Aorta (tissue), 5 donors: ENCODE measurements around the gene KIF11. TPM values are rescaled to one million over a fixed set of nuclear protein-coding genes. Genes with fewer than 3 reads are reported as not detected.

ENCODE experiments used
- ATAC-seq: fragments of 200-7000 bp; cut with Tn5 transposase; one replicate; pipeline ENCODE4 v1.9.1; 2022; ENCODE audit warnings: moderate library complexity; ENCODE audit not compliant: low FRiP score
- DNase-seq, 2 donors: peaks; one replicate each; pipeline ENCODE4 v3.0.0-alpha.2; 2020
- H3K27ac ChIP-seq, 2 donors: one replicate each; pipeline ENCODE4 v1.5.1; 2013; ENCODE audit warnings: low read length in 2 of 2, mild to moderate bottlenecking in 2 of 2, moderate library complexity in 2 of 2, control low read depth in 1 of 2, inconsistent platforms in 1 of 2, low read depth in 1 of 2
- H3K27me3 ChIP-seq, 2 donors: one replicate each; pipeline ENCODE4 v1.6.1; 2013; ENCODE audit warnings: control low read depth in 1 of 2, low read length in 1 of 2, mild to moderate bottlenecking in 1 of 2, moderate library complexity in 1 of 2; ENCODE audit not compliant: insufficient read depth in 2 of 2, control insufficient read depth in 1 of 2
- H3K36me3 ChIP-seq, 2 donors: one replicate each; pipeline ENCODE4 v1.6.1; 2013; ENCODE audit warnings: control low read depth in 1 of 2, low read length in 1 of 2, mild to moderate bottlenecking in 1 of 2; ENCODE audit not compliant: insufficient read depth in 2 of 2, control insufficient read depth in 1 of 2
- H3K4me1 ChIP-seq, 2 donors: one replicate each; pipeline ENCODE4 v1.6.1; 2013; ENCODE audit warnings: low read length in 2 of 2, control low read depth in 1 of 2, mild to moderate bottlenecking in 1 of 2, moderate library complexity in 1 of 2; ENCODE audit not compliant: insufficient read depth in 2 of 2, control insufficient read depth in 1 of 2
- H3K4me3 ChIP-seq, 2 donors: one replicate each; pipeline ENCODE4 v1.5.1; 2013; ENCODE audit warnings: low read length in 2 of 2, control low read depth in 1 of 2, mild to moderate bottlenecking in 1 of 2
- H3K9me3 ChIP-seq: one replicate; pipeline ENCODE4 v1.6.1; 2013; ENCODE audit warnings: mild to moderate bottlenecking, low read length; ENCODE audit not compliant: control insufficient read depth
- WGBS, 2 donors: extraction: QIAGEN DNeasy Blood & Tissue Kit; methylation state at CpG; one replicate each; pipeline ENCODE4 v1.1.7; 2013; 5-methylcytosine and 5-hydroxymethylcytosine counted together
- intact Hi-C, 2 donors: fragments of 100-400 bp; cut with DNase I; formaldehyde crosslinking; loops; one replicate each; pipeline versions ENCODE4 v1.14.2 to v1.15.0; 2022
- polyA plus RNA-seq, 2 donors: library from polyadenylated mRNA; stranded (reverse); fragments of 200-250 nt; gene quantifications; one replicate each; pipeline ENCODE4 v1.2.3, GENCODE V29; 2013
- total RNA-seq, 2 donors: library from RNA; stranded (reverse); fragmentation: NEBNext Ultra II Directional; extraction: Animal tissue kit (Norgen Biotek cat#: 25700); gene quantifications; one replicate each; pipeline ENCODE4 v1.2.1, GENCODE V29; 2021
- donor health status: healthy with polysubstance abuse.
- donor health status: Bipolar disorder and iron deficiency.
- donor health status: DM: no; HTN: no; CAD: no.
- donor health status: DM: no; HTN: no; CAD: no.
- donor health status: DM: yes; HTN: yes; CAD: no.

The KIF11 gene
- total and polyA plus RNA-seq, 4 donors, result 0.23 to 1.7 (median 0.76) TPM

DNA sequence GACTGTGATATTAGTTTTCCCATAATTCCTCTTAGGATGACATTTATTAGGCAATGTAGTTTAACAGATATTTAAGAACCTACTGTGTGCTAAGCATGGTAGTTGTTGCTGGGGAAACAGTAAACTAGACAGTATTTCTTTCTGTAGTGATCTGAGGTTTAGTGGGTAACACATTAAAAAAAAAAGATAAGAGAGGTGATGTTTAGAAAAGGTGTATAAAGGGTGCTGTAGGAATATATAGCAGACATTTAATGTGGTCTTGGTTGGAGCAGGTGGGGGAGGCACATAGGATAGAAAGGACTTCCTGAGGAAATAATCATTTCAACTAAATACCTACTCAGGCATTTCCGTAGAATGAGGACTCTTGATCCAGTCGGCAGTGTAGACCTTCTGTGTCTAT is 11.9 kb downstream of the KIF11 start:
- Histone ChIP-seq H3K27me3 (no peaks in the 10 kb centered on the region), H3K36me3 (no peaks in the 10 kb centered on the region), H3K27ac (no peak overlapping the region), H3K4me1 (no peaks in the 10 kb centered on the region), H3K4me3 (no peak overlapping the region), H3K9me3 (no peaks in the 10 kb centered on the region)
- DNase-seq, result no peak
- ATAC-seq, result no peak
- 93 to 100% methylated on average over 2 of the region's 2 CpGs for WGBS, 2 donors
- intact Hi-C loops, result no loop called here

DNA sequence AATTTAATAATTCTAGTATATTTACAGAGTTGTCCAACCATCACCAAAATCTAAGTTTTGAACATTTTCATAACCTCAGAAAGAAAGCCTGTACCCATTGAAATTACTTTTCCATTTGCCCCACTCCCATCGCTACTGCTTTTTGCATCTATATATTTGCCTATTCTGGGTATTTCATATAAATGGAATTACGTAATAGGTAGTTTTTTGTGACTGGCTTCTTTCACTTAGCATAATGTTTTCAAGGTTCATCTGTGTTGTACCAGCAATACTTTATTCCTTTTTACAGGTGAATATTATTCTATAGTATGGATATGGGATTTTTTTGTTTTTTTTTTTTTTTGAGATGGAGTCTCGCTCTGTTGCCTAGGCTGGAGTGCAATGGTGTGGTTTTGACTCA is 22.6 kb downstream of the KIF11 start:
- no peaks in the 10 kb centered on the region for H3K36me3 ChIP-seq
- no peak overlapping the region for H3K27ac ChIP-seq
- ATAC-seq (no peak), DNase-seq (no peak)
- no peaks in the 10 kb centered on the region for H3K4me1 ChIP-seq
- H3K4me3 ChIP-seq, result no peak overlapping the region
- H3K27me3 ChIP-seq, result no peaks in the 10 kb centered on the region
- intact Hi-C loops, result no loop called here
- 98 to 99% methylated on average over 3 of the region's 3 CpGs for WGBS, 2 donors
- H3K9me3 ChIP-seq, result no peaks in the 10 kb centered on the region

DNA sequence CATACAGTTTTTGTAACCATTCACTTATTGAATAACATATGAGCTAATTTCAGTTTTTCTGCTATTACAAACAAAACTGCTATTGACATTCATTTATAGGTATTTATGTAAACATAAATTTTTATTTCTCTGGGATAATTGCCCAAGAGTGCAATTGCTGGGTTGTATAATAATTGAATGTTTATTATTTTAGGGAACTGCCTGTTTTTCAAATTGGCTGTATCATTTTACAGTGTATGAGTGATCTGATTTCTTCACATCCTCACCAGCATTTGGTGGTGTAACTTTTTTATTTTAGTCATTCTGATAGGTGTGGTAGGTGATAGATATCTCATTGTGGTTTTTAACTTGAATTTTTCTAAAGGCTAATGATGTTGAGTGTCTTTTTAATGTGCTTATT is 26.4 kb downstream of the KIF11 start:
- no peak overlapping the region for H3K27ac ChIP-seq
- no peaks in the 10 kb centered on the region for H3K27me3 ChIP-seq
- DNase-seq (no peak), ATAC-seq (no peak)
- H3K36me3 ChIP-seq, result no peaks in the 10 kb centered on the region
- no peak overlapping the region for H3K4me3 ChIP-seq
- no peaks in the 10 kb centered on the region for H3K9me3 ChIP-seq
- H3K4me1 ChIP-seq, result no peaks in the 10 kb centered on the region
- intact Hi-C loops, result no loop called here

GRCh38 chr10:92627845-92628480 is 35.0 kb downstream of the KIF11 start:
- 78 to 79% methylated on average over 2 of the region's 2 CpGs for whole genome bisulfite sequencing, 2 donors
- intact Hi-C loops, result no loop called here
- Histone ChIP-seq H3K27me3 (no peaks in the 10 kb centered on the region), H3K9me3 (no peaks in the 10 kb centered on the region), H3K4me3 (no peak overlapping the region), H3K4me1 (no peaks in the 10 kb centered on the region), H3K27ac (no peak overlapping the region), H3K36me3 (no peaks in the 10 kb centered on the region)
- DNase-seq (no peak), ATAC-seq (no peak)

DNA sequence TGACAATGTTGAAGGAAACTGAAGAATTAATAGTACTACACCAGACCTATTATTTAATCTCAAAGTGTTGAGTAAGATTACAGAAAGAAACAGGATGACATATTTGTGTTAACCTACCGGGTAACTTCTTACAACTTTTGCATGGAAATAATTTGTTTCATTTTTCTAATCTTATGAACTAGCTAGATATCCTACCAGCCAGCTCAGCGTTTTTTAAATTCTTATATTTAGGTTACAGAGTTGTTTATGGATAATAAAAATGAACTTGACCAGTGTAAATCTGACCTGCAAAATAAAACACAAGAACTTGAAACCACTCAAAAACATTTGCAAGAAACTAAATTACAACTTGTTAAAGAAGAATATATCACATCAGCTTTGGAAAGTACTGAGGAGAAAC is 37.0 kb downstream of the KIF11 start:
- Histone ChIP-seq H3K4me1 (no peaks in the 10 kb centered on the region), H3K27ac (no peak overlapping the region), H3K27me3 (no peaks in the 10 kb centered on the region), H3K36me3 (no peaks in the 10 kb centered on the region), H3K9me3 (no peaks in the 10 kb centered on the region), H3K4me3 (no peak overlapping the region)
- WGBS, 2 donors, result 84 to 87% methylated on average over 2 of the region's 2 CpGs
- DNase-seq, result no peak
- intact Hi-C loops, result no loop called here
- ATAC-seq, result no peak

GRCh38 chr10:92638037-92638436 is 45.1 kb downstream of the KIF11 start:
- no peaks in the 10 kb centered on the region for H3K4me1 ChIP-seq
- ATAC-seq (no peak), DNase-seq (no peak)
- no peak overlapping the region for H3K27ac ChIP-seq
- H3K27me3 ChIP-seq, result no peaks in the 10 kb centered on the region
- no peaks in the 10 kb centered on the region for H3K36me3 ChIP-seq
- H3K4me3 ChIP-seq, result no peak overlapping the region
- intact Hi-C loops, result no loop called here
- no peaks in the 10 kb centered on the region for H3K9me3 ChIP-seq

- Histone ChIP-seq H3K27me3 (no peaks in the 10 kb centered on the region), H3K4me1 (no peaks in the 10 kb centered on the region), H3K9me3 (no peaks in the 10 kb centered on the region), H3K4me3 (no peak overlapping the region), H3K36me3 (no peaks in the 10 kb centered on the region), H3K27ac (no peak overlapping the region)
- ATAC-seq (no peak), DNase-seq (no peak)
- intact Hi-C loops, result no loop called here
- 86 to 94% methylated on average over 3 of the region's 3 CpGs for WGBS, 2 donors
Observed at GRCh38 chr10:92640107-92640506, 47.2 kb downstream of the KIF11 start.

DNA sequence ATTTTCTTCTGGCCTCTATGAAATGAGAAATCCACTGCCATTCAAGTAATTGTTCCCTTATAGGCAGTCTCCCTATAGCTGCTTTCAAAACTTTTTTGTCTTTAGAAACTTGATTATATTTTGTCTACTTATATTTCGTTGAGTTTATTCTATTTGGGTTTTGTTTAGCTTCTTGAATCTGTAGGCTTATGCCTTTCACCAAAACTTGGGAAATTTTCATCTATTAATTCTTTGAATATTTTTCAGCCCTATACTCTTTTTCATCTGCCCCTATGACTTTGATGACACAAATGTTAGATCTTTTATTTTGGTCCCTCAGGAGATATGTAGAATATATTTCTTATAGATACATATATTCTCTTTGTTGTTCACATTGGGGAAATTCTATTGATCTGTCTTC is 48.6 kb downstream of the KIF11 start:
- Histone ChIP-seq H3K27me3 (no peaks in the 10 kb centered on the region), H3K27ac (no peak overlapping the region), H3K9me3 (no peaks in the 10 kb centered on the region), H3K4me3 (no peak overlapping the region), H3K36me3 (no peaks in the 10 kb centered on the region), H3K4me1 (no peaks in the 10 kb centered on the region)
- intact Hi-C loops, result no loop called here
- ATAC-seq (no peak), DNase-seq (no peak)
- 63 to 91% methylated on average over 1 of the region's 1 CpG for WGBS, 2 donors

DNA sequence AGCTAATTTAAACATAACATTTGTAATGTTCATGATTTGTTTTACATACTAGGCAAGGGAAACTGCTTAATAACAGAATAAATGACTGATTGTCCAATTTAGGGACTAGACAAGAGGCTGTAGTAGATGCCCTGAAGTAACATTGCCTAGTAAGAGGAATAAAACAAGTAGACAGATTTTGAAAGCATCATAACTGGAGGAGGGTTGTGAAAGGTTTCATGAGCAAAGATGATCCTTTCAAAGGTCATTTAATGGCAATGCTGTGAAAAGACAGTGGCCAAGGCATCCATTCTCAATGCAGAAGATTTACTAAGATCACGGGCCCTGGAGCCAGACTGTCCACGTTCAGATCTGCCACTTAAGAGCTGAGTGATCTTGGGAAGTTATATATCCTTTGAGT is 52.0 kb downstream of the KIF11 start:
- Histone ChIP-seq H3K4me3 (no peak overlapping the region), H3K36me3 (no peaks in the 10 kb centered on the region), H3K4me1 (no peaks in the 10 kb centered on the region), H3K9me3 (no peaks in the 10 kb centered on the region), H3K27ac (no peak overlapping the region), H3K27me3 (no peaks in the 10 kb centered on the region)
- DNase-seq (no peak), ATAC-seq (no peak)
- intact Hi-C loops, result no loop called here
- 90 to 92% methylated on average over 2 of the region's 2 CpGs for WGBS, 2 donors
